ENCODE results near the gene EPDR1.

DNA sequence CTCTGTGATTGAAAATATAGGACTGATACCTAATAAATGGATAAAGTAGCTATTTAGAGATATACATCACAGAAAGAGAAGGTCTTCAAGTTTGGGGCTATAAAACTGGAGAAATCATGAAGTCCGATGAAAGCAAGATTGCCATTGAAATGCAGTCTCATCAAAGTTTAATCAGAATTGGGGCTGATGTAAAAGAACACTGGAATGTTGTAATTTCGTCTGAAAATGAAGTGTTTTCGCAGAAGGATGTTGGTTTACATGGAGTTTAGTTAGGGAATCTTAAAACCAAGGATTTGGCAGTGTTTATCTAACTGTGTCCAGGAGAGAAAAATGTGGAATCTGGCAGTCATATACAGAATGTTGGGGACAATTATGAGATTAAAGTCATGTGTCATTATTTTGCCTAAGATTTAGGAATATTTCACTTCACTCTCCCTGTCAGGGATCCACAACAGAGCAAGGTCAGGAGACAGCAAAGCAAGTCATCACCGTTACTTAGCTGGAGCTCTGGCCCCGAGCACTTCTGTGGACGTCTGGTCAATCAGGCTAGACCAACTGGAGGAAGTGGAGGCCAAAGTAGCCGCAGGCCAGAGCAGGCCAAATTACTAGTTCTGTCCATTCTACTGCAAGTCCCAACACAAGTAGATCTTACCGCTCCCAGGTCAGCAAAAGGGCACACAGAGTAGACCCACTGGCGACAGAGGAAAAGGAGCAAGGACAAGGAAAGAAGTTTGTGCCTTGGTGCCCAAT, 37.0 kb downstream of the EPDR1 start:
- TF ChIP-seq, protein P1, sequence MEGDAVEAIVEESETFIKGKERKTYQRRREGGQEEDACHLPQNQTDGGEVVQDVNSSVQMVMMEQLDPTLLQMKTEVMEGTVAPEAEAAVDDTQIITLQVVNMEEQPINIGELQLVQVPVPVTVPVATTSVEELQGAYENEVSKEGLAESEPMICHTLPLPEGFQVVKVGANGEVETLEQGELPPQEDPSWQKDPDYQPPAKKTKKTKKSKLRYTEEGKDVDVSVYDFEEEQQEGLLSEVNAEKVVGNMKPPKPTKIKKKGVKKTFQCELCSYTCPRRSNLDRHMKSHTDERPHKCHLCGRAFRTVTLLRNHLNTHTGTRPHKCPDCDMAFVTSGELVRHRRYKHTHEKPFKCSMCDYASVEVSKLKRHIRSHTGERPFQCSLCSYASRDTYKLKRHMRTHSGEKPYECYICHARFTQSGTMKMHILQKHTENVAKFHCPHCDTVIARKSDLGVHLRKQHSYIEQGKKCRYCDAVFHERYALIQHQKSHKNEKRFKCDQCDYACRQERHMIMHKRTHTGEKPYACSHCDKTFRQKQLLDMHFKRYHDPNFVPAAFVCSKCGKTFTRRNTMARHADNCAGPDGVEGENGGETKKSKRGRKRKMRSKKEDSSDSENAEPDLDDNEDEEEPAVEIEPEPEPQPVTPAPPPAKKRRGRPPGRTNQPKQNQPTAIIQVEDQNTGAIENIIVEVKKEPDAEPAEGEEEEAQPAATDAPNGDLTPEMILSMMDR (conservative IDR thresholded peaks at IDR 0.05; ENCODE audit: low read length), result no peak
- no peak for TF ChIP-seq EZH2phosphoT487 (IDR thresholded peaks at IDR 0.05; ENCODE audit: borderline replicate concordance)

Data from Loucy (cell line).